IMR-90 (cell line): ENCODE measurements around the gene AGXT. TPM values are rescaled to one million over a fixed set of nuclear protein-coding genes. Genes with fewer than 3 reads are reported as not detected.
A peak's percentile ranks its signal among the peaks of the same experiment; 100 is the strongest.

ENCODE experiments used
- ATAC-seq: fragments of 200-7000 bp; cut with Tn5 transposase; 2 replicates; pipeline ENCODE4 v1.9.1; 2020; ENCODE audit warnings: low read depth, mild to moderate bottlenecking, moderate library complexity
- BruUV-seq: library from RNA; stranded (reverse); fragments of 400-500 nt; replicated peaks from 2 replicates; lab custom pipeline; 2021; lab: Mats Ljungman, UMichigan
- CTCF ChIA-PET: fragments of 300-600 bp; formaldehyde crosslinking; extraction: SDS; loops from one replicate; lab custom pipeline; 2021; ENCODE audit warnings: antibody characterized with exemption; lab: Yijun Ruan, JAX
- POLR2A ChIA-PET: fragments of 300-600 bp; sonication (Branson Sonifier 250); formaldehyde crosslinking; loops from one replicate; lab custom pipeline; 2022; ENCODE audit warnings: antibody characterized with exemption; ENCODE audit not compliant: unreplicated experiment; lab: Charles Lee
- DNase-seq: peaks from one replicate; pipeline ENCODE4 v3.0.0; 2013
- H2AFZ ChIP-seq: replicated peaks from 2 replicates; pipeline ENCODE3; 2013; ENCODE audit warnings: low read length, mild to moderate bottlenecking; ENCODE audit not compliant: poor library complexity
- H2AK5ac ChIP-seq: 2 replicates; pipeline ENCODE4 v1.6.1; 2013; ENCODE audit warnings: low read depth, low read length, inconsistent platforms
- H2AK9ac ChIP-seq: replicated peaks from 2 replicates; pipeline ENCODE3; 2013; ENCODE audit warnings: mild to moderate bottlenecking, low read depth, low read length, moderate library complexity; ENCODE audit not compliant: poor library complexity
- H2BK120ac ChIP-seq: 2 replicates; pipeline ENCODE4 v1.6.1; 2013; ENCODE audit warnings: low read depth, low read length, inconsistent platforms
- H2BK15ac ChIP-seq: 3 replicates; pipeline ENCODE4 v1.6.1; 2013; ENCODE audit warnings: low read depth, low read length, inconsistent platforms
- H2BK20ac ChIP-seq: 2 replicates; pipeline ENCODE4 v1.6.1; 2013; ENCODE audit warnings: low read depth, mild to moderate bottlenecking, inconsistent platforms, low read length, moderate library complexity
- H2BK5ac ChIP-seq: 2 replicates; pipeline ENCODE4 v1.6.1; 2013; ENCODE audit warnings: mild to moderate bottlenecking, low read depth, low read length, inconsistent platforms; ENCODE audit not compliant: poor library complexity, severe bottlenecking
- H3K14ac ChIP-seq: replicated peaks from 2 replicates; pipeline ENCODE4 v1.6.1; 2013; ENCODE audit warnings: low read depth, low read length, inconsistent platforms
- H3K18ac ChIP-seq: 2 replicates; pipeline ENCODE4 v1.6.1; 2013; ENCODE audit warnings: low read depth, low read length, control low read depth
- H3K23ac ChIP-seq: 2 replicates; pipeline ENCODE4 v1.6.1; 2013; ENCODE audit warnings: low read depth, low read length, inconsistent platforms
- H3K27ac ChIP-seq: 2 replicates; pipeline ENCODE4 v1.5.1; 2013; ENCODE audit warnings: mild to moderate bottlenecking, control low read depth, low read length; ENCODE audit not compliant: insufficient read depth
- H3K27me3 ChIP-seq: 2 replicates; pipeline ENCODE4 v1.6.1; 2013; ENCODE audit warnings: low read length; ENCODE audit not compliant: control insufficient read depth, insufficient read depth
- H3K36me3 ChIP-seq: 2 replicates; pipeline ENCODE4 v1.6.1; 2013; ENCODE audit warnings: low read length, mixed read lengths; ENCODE audit not compliant: control insufficient read depth, insufficient read depth
- H3K4ac ChIP-seq: 2 replicates; pipeline ENCODE4 v1.6.1; 2013; ENCODE audit warnings: low read depth, low read length, inconsistent platforms
- H3K4me1 ChIP-seq: 2 replicates; pipeline ENCODE4 v1.6.1; 2013; ENCODE audit warnings: low read length, mixed read lengths; ENCODE audit not compliant: control insufficient read depth, insufficient read depth
- H3K4me2 ChIP-seq: 2 replicates; pipeline ENCODE4 v1.6.1; 2013; ENCODE audit warnings: low read depth, mild to moderate bottlenecking, control low read depth, low read length, moderate library complexity
- H3K4me3 ChIP-seq: 2 replicates; pipeline ENCODE4 v1.5.1; 2013; ENCODE audit warnings: low read depth, mild to moderate bottlenecking, control low read depth, low read length, moderate library complexity; ENCODE audit not compliant: insufficient read depth
- H3K56ac ChIP-seq: 2 replicates; pipeline ENCODE4 v1.6.1; 2013; ENCODE audit warnings: low read length, inconsistent platforms; ENCODE audit not compliant: insufficient read depth; ENCODE audit errors: extremely low read depth
- H3K79me1 ChIP-seq, 2 experiments: 2 replicates each; pipeline ENCODE4 v1.6.1; 2013; ENCODE audit warnings: low read length in 2 of 2, inconsistent platforms in 1 of 2, low read depth in 1 of 2
- H3K9ac ChIP-seq: 2 replicates; pipeline ENCODE4 v1.6.1; 2013; ENCODE audit warnings: low read depth, low read length, control low read depth
- H3K9me1 ChIP-seq: 2 replicates; pipeline ENCODE4 v1.6.1; 2013; ENCODE audit warnings: low read length, inconsistent platforms; ENCODE audit not compliant: insufficient read depth
- H3K9me3 ChIP-seq: 2 replicates; pipeline ENCODE4 v1.6.1; 2013; ENCODE audit warnings: low read length; ENCODE audit not compliant: control insufficient read depth, insufficient read depth
- H4K20me1 ChIP-seq: 2 replicates; pipeline ENCODE4 v1.6.1; 2013; ENCODE audit warnings: low read length, inconsistent platforms; ENCODE audit not compliant: insufficient read depth
- H4K5ac ChIP-seq: 2 replicates; pipeline ENCODE4 v1.6.1; 2013; ENCODE audit warnings: mild to moderate bottlenecking, low read depth, low read length, control low read depth
- H4K8ac ChIP-seq, 2 experiments: 2 replicates each; pipeline ENCODE4 v1.6.1; 2013; ENCODE audit warnings: low read depth in 2 of 2, low read length in 2 of 2, control low read depth in 1 of 2, inconsistent platforms in 1 of 2
- H4K91ac ChIP-seq: 2 replicates; pipeline ENCODE4 v1.6.1; 2013; ENCODE audit warnings: low read depth, low read length, inconsistent platforms; ENCODE audit not compliant: insufficient read depth
- CEBPB ChIP-seq: IDR thresholded peaks from 2 replicates; pipeline ENCODE4 v1.6.1; 2012; ENCODE audit warnings: low read depth, low read length, improper control_type of control experiment
- MAFK ChIP-seq: IDR thresholded peaks from 2 replicates; pipeline ENCODE4 v1.6.1; 2012; ENCODE audit warnings: low read depth, low read length, improper control_type of control experiment
- MAZ ChIP-seq: IDR thresholded peaks from 2 replicates; pipeline ENCODE4 v1.6.1; 2012; ENCODE audit warnings: low read depth, mild to moderate bottlenecking, low read length, improper control_type of control experiment, moderate library complexity, borderline replicate concordance
- MXI1 ChIP-seq: IDR thresholded peaks from 2 replicates; pipeline ENCODE4 v1.6.1; 2012; ENCODE audit warnings: low read depth, mild to moderate bottlenecking, low read length, moderate library complexity, borderline replicate concordance
- NFE2L2 ChIP-seq: fragments of 150-350 bp; IDR thresholded peaks from 2 replicates; pipeline ENCODE4 v1.6.1; 2016; ENCODE audit warnings: low read depth, mild to moderate bottlenecking, low read length
- RAD21 ChIP-seq: IDR thresholded peaks from 2 replicates; pipeline ENCODE4 v1.6.1; 2012; ENCODE audit warnings: low read length, improper control_type of control experiment
- RCOR1 ChIP-seq: IDR thresholded peaks from 2 replicates; pipeline ENCODE4 v1.6.1; 2012; ENCODE audit warnings: mild to moderate bottlenecking, low read length, improper control_type of control experiment; ENCODE audit not compliant: insufficient replicate concordance
- RFX5 ChIP-seq: IDR thresholded peaks from 2 replicates; pipeline ENCODE4 v1.8.0; 2012; ENCODE audit warnings: low read depth, mild to moderate bottlenecking, low read length, moderate library complexity
- WGBS, 2 experiments: methylation state at CpG; one replicate each; pipeline versions ENCODE4 v1.1.5 to v1.1.7; 2013; ENCODE audit warnings: missing lambda C conversion rate in 2 of 2; ENCODE audit not compliant: insufficient read length in 1 of 2; ENCODE audit errors: extremely low coverage in 2 of 2; 5-methylcytosine and 5-hydroxymethylcytosine counted together
- dilution Hi-C: fragments of 300-500 bp; cut with HindIII; formaldehyde crosslinking; loops from one replicate; pipeline ENCODE4 v1.14.3; 2018; ENCODE audit warnings: low sequenced_read_pairs; ENCODE audit not compliant: unreplicated experiment
- in situ Hi-C: fragments of 300-500 bp; cut with MboI; formaldehyde crosslinking; loops from 3 replicates; pipeline ENCODE4 v1.14.3; 2019; ENCODE audit warnings: low sequenced_read_pairs, inconsistent platforms, mixed read lengths
- intact Hi-C: fragments of 100-400 bp; cut with micrococcal nuclease; formaldehyde crosslinking; loops from 2 replicates; pipeline ENCODE4 v1.10.0; 2022
- polyA plus RNA-seq, 3 experiments: library from polyadenylated mRNA; depleted of rRNA; stranded (reverse); fragments of >200 nt; gene quantifications; 2 replicates each; pipeline ENCODE4 v1.2.3, GENCODE V29; 2012; ENCODE audit warnings: low replicate concordance in 1 of 3
- total RNA-seq: library from RNA; depleted of rRNA; stranded (reverse); fragments of >200 nt; gene quantifications from 2 replicates; pipeline ENCODE4 v1.2.3, GENCODE V29; 2012
- TF ChIP-seq, protein P1 (sequence below): fragments of 150-350 bp; IDR thresholded peaks from 2 replicates; pipeline ENCODE4 v1.6.1; 2016; ENCODE audit warnings: low read depth, mild to moderate bottlenecking, low read length, moderate library complexity, borderline replicate concordance
- TF ChIP-seq, protein P2 (sequence below): fragments of 150-350 bp; IDR thresholded peaks from 2 replicates; pipeline ENCODE4 v1.6.1; 2017; ENCODE audit warnings: mild to moderate bottlenecking, antibody characterized with exemption, low read length, low read depth
- TF ChIP-seq, protein P3 (sequence below): conservative IDR thresholded peaks from 2 replicates; pipeline ENCODE4 v1.5.1; 2012; ENCODE audit warnings: mild to moderate bottlenecking, low read depth, low read length, improper control_type of control experiment

AGXT gene
- total and polyA plus RNA-seq, 2 of the 4 experiments (the other 2 are of a cell fraction): not detected

DNA sequence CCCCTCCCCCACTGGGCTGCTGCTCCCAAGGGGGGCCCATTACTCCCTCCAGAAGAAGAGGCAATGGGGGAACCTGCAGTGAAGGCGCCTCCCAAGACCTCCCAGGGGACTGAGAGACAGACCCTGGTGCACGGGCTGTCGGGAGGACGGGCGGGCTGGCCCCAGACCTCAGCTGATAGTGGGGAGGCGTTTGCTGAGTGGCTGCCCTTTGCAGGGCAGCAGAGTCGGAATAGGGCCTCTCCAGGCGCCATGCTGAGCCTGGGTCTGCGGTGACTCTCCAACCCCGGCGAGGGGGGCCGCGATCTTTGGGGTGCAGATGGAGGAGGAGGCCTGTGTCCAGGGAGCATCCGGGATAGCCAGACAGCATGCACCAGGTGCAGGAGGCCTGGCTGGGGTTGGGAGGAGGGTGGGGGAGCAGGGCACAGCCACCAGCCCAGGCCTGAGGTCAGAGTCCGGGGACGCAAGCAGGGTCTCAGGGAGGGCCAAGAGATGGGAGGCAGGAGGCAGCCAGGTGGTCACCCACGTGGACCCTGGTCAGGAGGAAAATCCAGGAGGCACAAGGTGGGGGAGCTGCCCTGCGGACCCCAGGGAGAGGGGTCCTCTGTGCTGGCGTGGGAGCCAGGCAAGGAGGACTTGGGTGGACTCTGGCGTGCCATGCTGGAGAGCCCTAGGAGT lies 48.5 kb downstream of the AGXT start (continued):
- no peak for TF ChIP-seq CEBPB

DNA sequence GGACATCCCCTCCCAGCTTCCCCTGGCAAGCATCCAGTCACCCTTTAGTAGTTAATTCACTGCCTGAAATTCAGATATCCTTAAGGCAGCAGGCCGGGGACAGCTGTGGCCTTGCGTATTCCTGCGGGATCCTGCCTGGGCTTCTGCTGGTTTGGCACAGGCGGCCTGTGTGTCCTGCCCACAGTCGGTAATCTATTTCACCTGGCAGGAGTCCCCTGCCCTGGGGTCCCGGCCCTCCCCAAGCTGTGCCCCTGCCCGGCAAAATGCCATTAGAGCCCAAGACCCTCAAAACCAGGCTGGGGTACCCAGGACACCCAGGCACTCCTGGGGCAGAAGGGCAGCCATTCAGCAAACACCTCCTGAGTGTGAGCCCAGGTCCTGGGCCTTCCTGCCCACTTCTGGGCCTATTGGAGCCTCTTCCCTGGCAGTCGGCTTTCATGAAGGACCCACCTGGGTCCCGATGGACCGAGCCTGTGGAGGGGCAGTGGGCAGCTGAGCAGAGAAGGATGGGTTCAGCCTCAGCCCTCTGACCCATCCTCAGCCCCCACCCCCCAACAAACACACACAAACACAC lies 49.1 kb downstream of the AGXT start:
- Histone ChIP-seq H4K91ac (peak overlapping the region; percentile 95), H3K27me3 (no peaks in the 10 kb centered on the region), H3K4ac (peak overlapping the region; percentile 97), H4K20me1 (no peaks in the 10 kb centered on the region), H2AK9ac (no peak overlapping the region), H2BK5ac (peak overlapping the region; percentile 4), H2BK20ac (peak overlapping the region; percentile 68), H4K5ac (no peak overlapping the region; the same call in 1 of the 2 replicates), H3K4me2 (no peak overlapping the region), H2BK15ac (peak overlapping the region; percentile 36; the same call in 1 of the 3 replicates), H3K56ac (no peak overlapping the region), H2AFZ (peak overlapping the region; percentile 45), H3K27ac (no peak overlapping the region), H3K4me3 (no peak overlapping the region), H3K14ac (no peak overlapping the region), H3K4me1 (peaks cover 57% of the 10 kb centered on the region), H3K9me3 (no peaks in the 10 kb centered on the region), H2BK120ac (peak overlapping the region; percentile 96), H3K9me1 (peaks cover 19% of the 10 kb centered on the region), H3K23ac (no peak overlapping the region), H2AK5ac (peak overlapping the region; percentile 88), H4K8ac (no peak overlapping the region), H3K79me1 (no peaks in the 10 kb centered on the region), H3K36me3 (no peaks in the 10 kb centered on the region), H3K9ac (no peak overlapping the region), H3K18ac (no peak overlapping the region; the same call in 1 of the 2 replicates)
- in situ Hi-C loops (loop anchor here (5.0 kb wide), 1 partner anchor 70 kb away; no protein-coding TSS in a partner anchor), intact Hi-C loops (no loop called here), dilution Hi-C loops (no loop called here)
- WGBS, 2 experiments: 86% methylated on average over 5 of the region's 10 CpGs; no CpG with 5 or more reads in 1 of the 2 experiments
- no peak for DNase-seq
- no peak for ATAC-seq
- no TSS peak for BruUV-seq
- POLR2A ChIA-PET: no interaction called here
- CTCF ChIA-PET: no interaction called here
- TF ChIP-seq NFE2L2: no peak
- no peak for TF ChIP-seq MXI1
- TF ChIP-seq CEBPB: no peak
- TF ChIP-seq RFX5: no peak
- TF ChIP-seq, protein P1, sequence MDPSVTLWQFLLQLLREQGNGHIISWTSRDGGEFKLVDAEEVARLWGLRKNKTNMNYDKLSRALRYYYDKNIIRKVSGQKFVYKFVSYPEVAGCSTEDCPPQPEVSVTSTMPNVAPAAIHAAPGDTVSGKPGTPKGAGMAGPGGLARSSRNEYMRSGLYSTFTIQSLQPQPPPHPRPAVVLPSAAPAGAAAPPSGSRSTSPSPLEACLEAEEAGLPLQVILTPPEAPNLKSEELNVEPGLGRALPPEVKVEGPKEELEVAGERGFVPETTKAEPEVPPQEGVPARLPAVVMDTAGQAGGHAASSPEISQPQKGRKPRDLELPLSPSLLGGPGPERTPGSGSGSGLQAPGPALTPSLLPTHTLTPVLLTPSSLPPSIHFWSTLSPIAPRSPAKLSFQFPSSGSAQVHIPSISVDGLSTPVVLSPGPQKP: no peak
- TF ChIP-seq, protein P2, sequence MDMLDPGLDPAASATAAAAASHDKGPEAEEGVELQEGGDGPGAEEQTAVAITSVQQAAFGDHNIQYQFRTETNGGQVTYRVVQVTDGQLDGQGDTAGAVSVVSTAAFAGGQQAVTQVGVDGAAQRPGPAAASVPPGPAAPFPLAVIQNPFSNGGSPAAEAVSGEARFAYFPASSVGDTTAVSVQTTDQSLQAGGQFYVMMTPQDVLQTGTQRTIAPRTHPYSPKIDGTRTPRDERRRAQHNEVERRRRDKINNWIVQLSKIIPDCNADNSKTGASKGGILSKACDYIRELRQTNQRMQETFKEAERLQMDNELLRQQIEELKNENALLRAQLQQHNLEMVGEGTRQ: no peak
- no peak for TF ChIP-seq RCOR1
- TF ChIP-seq MAZ: no peak
- no peak for TF ChIP-seq MAFK
- TF ChIP-seq RAD21: no peak
- TF ChIP-seq, protein P3, sequence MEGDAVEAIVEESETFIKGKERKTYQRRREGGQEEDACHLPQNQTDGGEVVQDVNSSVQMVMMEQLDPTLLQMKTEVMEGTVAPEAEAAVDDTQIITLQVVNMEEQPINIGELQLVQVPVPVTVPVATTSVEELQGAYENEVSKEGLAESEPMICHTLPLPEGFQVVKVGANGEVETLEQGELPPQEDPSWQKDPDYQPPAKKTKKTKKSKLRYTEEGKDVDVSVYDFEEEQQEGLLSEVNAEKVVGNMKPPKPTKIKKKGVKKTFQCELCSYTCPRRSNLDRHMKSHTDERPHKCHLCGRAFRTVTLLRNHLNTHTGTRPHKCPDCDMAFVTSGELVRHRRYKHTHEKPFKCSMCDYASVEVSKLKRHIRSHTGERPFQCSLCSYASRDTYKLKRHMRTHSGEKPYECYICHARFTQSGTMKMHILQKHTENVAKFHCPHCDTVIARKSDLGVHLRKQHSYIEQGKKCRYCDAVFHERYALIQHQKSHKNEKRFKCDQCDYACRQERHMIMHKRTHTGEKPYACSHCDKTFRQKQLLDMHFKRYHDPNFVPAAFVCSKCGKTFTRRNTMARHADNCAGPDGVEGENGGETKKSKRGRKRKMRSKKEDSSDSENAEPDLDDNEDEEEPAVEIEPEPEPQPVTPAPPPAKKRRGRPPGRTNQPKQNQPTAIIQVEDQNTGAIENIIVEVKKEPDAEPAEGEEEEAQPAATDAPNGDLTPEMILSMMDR: no peak
